ENCODE data around the gene AFAP1L1. TPM values are rescaled to one million over a fixed set of nuclear protein-coding genes. Genes with fewer than 3 reads are reported as not detected.

AFAP1L1 gene
- total and polyA plus RNA-seq, 2 of the 13 experiments (the other 11 are each of a cell fraction or from before 2014, with no cell fraction given) = 0.38 to 1.0 TPM

DNA sequence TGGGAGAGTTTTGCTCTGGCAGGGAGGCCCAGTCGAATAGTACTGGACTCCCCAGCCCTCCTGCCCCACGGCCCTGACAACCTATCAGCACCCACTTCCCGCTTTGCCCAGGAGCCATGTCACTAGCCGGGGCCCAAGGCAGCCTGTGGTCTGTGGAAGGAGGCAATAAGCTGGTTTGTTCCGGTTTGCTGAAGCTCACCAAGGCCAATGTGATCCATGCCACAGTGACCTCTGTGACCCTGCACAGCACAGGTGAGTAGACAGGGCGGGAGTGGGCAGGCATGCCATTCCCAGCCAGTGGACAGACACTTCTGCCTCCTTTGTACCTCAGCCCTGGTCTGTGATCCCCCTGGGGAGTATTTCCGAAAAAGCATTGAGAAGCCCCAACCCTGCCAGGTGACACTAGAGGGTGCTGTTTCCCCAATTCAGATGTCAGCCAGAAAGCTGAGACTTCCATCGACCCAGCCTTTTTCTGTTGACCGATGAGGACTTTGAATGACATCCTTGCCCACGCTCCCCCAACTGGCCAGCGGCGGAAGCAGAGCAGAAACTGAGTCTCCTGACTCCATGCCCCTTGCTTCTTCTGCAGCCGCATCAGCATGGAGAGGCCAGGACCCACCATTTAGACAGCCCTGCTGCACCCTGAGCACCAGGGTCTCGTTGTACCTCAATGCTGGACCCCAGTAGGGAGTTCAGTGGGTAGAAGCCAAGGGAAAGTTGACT is 95.8 kb downstream of the AFAP1L1 start (continued):
- no peak for TF ChIP-seq ZBTB39 (CRISPR knock-in tag; IDR thresholded peaks at IDR 0.05)
- TF ChIP-seq ZNF331 (CRISPR knock-in tag; IDR thresholded peaks at IDR 0.05) = peak; percentile 58; the same call in 1 of the 2 replicates
- no peak for TF ChIP-seq ZNF772 (CRISPR knock-in tag; IDR thresholded peaks at IDR 0.05)
- no peak for TF ChIP-seq ATRX (CRISPR knock-in tag; IDR thresholded peaks at IDR 0.05; ENCODE audit: borderline replicate concordance)
- TF ChIP-seq IRF1 (CRISPR knock-in tag; IDR thresholded peaks at IDR 0.05; ENCODE audit: low read depth) = no peak
- no peak for TF ChIP-seq ZNF597 (CRISPR knock-in tag; IDR thresholded peaks at IDR 0.05)
- TF ChIP-seq MYC (CRISPR knock-in tag; IDR thresholded peaks at IDR 0.05; ENCODE audit: borderline replicate concordance) = no peak; the same call in 1 of the 2 replicates
- no peak for TF ChIP-seq ZBTB3 (CRISPR knock-in tag; IDR thresholded peaks at IDR 0.05; ENCODE audit: borderline replicate concordance, low read depth)
- no peak for TF ChIP-seq CREB1 (IDR thresholded peaks at IDR 0.05)
- TF ChIP-seq CREB1 (CRISPR knock-in tag; IDR thresholded peaks at IDR 0.05) = no peak
- no peak for TF ChIP-seq SRY (CRISPR knock-in tag; IDR thresholded peaks at IDR 0.05)
- TF ChIP-seq PHB2 (IDR thresholded peaks at IDR 0.05; ENCODE audit: partially characterized antibody) = no peak
- TF ChIP-seq ZNF776 (CRISPR knock-in tag; IDR thresholded peaks at IDR 0.05) = no peak
- TF ChIP-seq GATAD2A (CRISPR knock-in tag; IDR thresholded peaks at IDR 0.05) = peak; percentile 70
- TF ChIP-seq, protein P1, sequence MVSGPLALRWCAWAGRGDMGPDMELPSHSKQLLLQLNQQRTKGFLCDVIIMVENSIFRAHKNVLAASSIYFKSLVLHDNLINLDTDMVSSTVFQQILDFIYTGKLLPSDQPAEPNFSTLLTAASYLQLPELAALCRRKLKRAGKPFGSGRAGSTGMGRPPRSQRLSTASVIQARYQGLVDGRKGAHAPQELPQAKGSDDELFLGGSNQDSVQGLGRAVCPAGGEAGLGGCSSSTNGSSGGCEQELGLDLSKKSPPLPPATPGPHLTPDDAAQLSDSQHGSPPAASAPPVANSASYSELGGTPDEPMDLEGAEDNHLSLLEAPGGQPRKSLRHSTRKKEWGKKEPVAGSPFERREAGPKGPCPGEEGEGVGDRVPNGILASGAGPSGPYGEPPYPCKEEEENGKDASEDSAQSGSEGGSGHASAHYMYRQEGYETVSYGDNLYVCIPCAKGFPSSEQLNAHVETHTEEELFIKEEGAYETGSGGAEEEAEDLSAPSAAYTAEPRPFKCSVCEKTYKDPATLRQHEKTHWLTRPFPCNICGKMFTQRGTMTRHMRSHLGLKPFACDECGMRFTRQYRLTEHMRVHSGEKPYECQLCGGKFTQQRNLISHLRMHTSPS (CRISPR knock-in tag; IDR thresholded peaks at IDR 0.05; ENCODE audit: low read depth) = peak; percentile 83; the same call in 1 of the 2 replicates
- no peak for TF ChIP-seq HOXD1 (CRISPR knock-in tag; IDR thresholded peaks at IDR 0.05)
- TF ChIP-seq TEAD2 (CRISPR knock-in tag; IDR thresholded peaks at IDR 0.05) = no peak
- peak; percentile 29; the same call in 1 of the 2 replicates for TF ChIP-seq ETV5 (CRISPR knock-in tag; IDR thresholded peaks at IDR 0.05; ENCODE audit: borderline replicate concordance)
- TF ChIP-seq ZNF75D (CRISPR knock-in tag; IDR thresholded peaks at IDR 0.05; ENCODE audit: borderline replicate concordance) = no peak
- TF ChIP-seq SPEN (CRISPR knock-in tag; IDR thresholded peaks at IDR 0.05; ENCODE audit: low read depth) = peak; percentile 43; the same call in 1 of the 2 replicates
- no peak for TF ChIP-seq ZNF17 (CRISPR knock-in tag; IDR thresholded peaks at IDR 0.05)
- TF ChIP-seq ARID3A (IDR thresholded peaks at IDR 0.05; ENCODE audit: low read depth, low read length) = peak; percentile 76; the same call in 1 of the 2 replicates
- peak; percentile 92 for TF ChIP-seq SMC3 (IDR thresholded peaks at IDR 0.05; ENCODE audit: low read length)
- no peak for TF ChIP-seq ELF4 (CRISPR knock-in tag; IDR thresholded peaks at IDR 0.05; ENCODE audit: borderline replicate concordance)

All from HepG2 (cell line).